Measurements from ENCODE around the gene PLEK. TPM values are rescaled to one million over a fixed set of nuclear protein-coding genes. Genes with fewer than 3 reads are reported as not detected.

The PLEK gene
- total and polyA plus RNA-seq, 2 donors (not counting 3 experiments of a cell fraction or from before 2014, with no cell fraction given), result 0.03 to 0.11 TPM

DNA sequence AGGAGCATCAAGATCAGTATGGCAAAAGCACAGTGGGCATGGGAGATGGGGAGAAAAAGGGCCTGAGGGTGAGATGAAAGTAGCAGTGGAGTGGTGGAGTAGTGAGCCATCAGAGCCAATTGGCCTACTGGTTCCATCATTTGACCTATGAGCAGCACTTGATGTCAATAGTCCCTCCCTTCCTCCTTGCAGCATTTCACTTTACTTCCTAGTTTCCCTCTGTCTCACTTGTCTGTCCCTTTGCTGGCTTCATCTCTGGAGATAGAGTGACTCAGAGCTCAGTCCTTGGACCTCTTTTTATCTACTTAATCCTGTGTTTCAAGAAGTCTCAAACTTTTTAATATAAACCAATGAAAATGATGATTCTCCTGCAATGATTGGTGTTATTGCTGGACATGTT, 69.9 kb downstream of the PLEK start:
- H2AFZ ChIP-seq (ENCODE audit: low read depth, low read length), result no peak overlapping the region
- DNase-seq (ENCODE audit: low read depth, low spot score) (no peak), FAIRE-seq (no peak)
- H3K4me3 ChIP-seq (replicated peaks in 1 of 3; ENCODE audit: insufficient read depth in 1 of 3, low read depth in 1 of 3, low read length in 3 of 3), result no peak overlapping the region
- TF ChIP-seq MYC (IDR thresholded peaks at IDR 0.05; ENCODE audit: low read depth, low read length), result no peak
- TF ChIP-seq, protein P1, sequence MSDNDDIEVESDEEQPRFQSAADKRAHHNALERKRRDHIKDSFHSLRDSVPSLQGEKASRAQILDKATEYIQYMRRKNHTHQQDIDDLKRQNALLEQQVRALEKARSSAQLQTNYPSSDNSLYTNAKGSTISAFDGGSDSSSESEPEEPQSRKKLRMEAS (IDR thresholded peaks at IDR 0.05; ENCODE audit: insufficient read depth, insufficient read length), result no peak
- TF ChIP-seq POLR2A (IDR thresholded peaks at IDR 0.05; ENCODE audit: low read depth, low read length), result no peak
- TF ChIP-seq EZH2 (IDR thresholded peaks at IDR 0.05; ENCODE audit: borderline replicate concordance, low read depth, low read length, severe bottlenecking), result no peak
- no peak for TF ChIP-seq JUN (IDR thresholded peaks at IDR 0.05; ENCODE audit: borderline replicate concordance, insufficient read depth, insufficient read length, low read depth)
- TF ChIP-seq POLR2AphosphoS5 (IDR thresholded peaks at IDR 0.05; ENCODE audit: insufficient read depth, low read depth, low read length), result no peak
- TF ChIP-seq FOS (IDR thresholded peaks at IDR 0.05; ENCODE audit: borderline replicate concordance, insufficient read depth, low read length), result no peak
- no peak for TF ChIP-seq GATA2 (IDR thresholded peaks at IDR 0.05; ENCODE audit: insufficient read depth, insufficient read length, low read depth, low read length)
- TF ChIP-seq, protein P2, sequence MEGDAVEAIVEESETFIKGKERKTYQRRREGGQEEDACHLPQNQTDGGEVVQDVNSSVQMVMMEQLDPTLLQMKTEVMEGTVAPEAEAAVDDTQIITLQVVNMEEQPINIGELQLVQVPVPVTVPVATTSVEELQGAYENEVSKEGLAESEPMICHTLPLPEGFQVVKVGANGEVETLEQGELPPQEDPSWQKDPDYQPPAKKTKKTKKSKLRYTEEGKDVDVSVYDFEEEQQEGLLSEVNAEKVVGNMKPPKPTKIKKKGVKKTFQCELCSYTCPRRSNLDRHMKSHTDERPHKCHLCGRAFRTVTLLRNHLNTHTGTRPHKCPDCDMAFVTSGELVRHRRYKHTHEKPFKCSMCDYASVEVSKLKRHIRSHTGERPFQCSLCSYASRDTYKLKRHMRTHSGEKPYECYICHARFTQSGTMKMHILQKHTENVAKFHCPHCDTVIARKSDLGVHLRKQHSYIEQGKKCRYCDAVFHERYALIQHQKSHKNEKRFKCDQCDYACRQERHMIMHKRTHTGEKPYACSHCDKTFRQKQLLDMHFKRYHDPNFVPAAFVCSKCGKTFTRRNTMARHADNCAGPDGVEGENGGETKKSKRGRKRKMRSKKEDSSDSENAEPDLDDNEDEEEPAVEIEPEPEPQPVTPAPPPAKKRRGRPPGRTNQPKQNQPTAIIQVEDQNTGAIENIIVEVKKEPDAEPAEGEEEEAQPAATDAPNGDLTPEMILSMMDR (IDR thresholded peaks at IDR 0.05; ENCODE audit: extremely low read depth in 1 of 2, insufficient read depth in 1 of 2, low read depth in 1 of 2, low read length in 2 of 2), result no peak
- dilution Hi-C loops (cut with MboI; ENCODE audit: extremely low pct_ligation_motif_present, low sequenced_read_pairs) (no loop called here), intact Hi-C loops (cut with micrococcal nuclease) (no loop called here)
- no peaks in the 10 kb centered on the region for H3K9me3 ChIP-seq (replicated peaks; ENCODE audit: control insufficient read depth, insufficient read depth, low read length)
- H3K79me2 ChIP-seq (ENCODE audit: control insufficient read depth, insufficient read depth, low read length), result no peaks in the 10 kb centered on the region
- CTCF ChIA-PET, result no interaction called here
- H4K20me1 ChIP-seq (replicated peaks; ENCODE audit: control insufficient read depth, extremely low read depth, insufficient read depth, low read length), result no peaks in the 10 kb centered on the region
- no peaks in the 10 kb centered on the region for H3K4me1 ChIP-seq (ENCODE audit: control insufficient read depth, extremely low read depth, insufficient read depth, low read length)
- no peak overlapping the region for H3K9ac ChIP-seq (replicated peaks; ENCODE audit: extremely low read depth, insufficient read depth, low read length)
- no TSS peak for BruUV-seq (replicated peaks)
- POLR2A ChIA-PET, result no interaction called here
- H3K4me2 ChIP-seq (ENCODE audit: insufficient read depth, low read length), result no peak overlapping the region
- no peak overlapping the region for H3K27ac ChIP-seq (ENCODE audit: insufficient read depth, low read depth, low read length)
- no peaks in the 10 kb centered on the region for H3K9me1 ChIP-seq (replicated peaks; ENCODE audit: control insufficient read depth, extremely low read depth, insufficient read depth, low read length)
- peaks cover 5 to 8% of the 10 kb centered on the region in 2 experiments for H3K27me3 ChIP-seq (ENCODE audit: control insufficient read depth in 2 of 2, insufficient read depth in 2 of 2, low read length in 2 of 2)
- no peaks in the 10 kb centered on the region for H3K36me3 ChIP-seq (ENCODE audit: control insufficient read depth in 2 of 2, extremely low read depth in 1 of 2, insufficient read depth in 2 of 2, low read length in 2 of 2)
